Mucosa of stomach (tissue), 1 donor: ENCODE results near the gene NLK.
"Not testable (repeated sequence)": the region's sequence is repeated elsewhere in the genome, so short reads cannot be mapped to it uniquely, and the experiment has no call there.

ENCODE experiments used
- H3K27me3 ChIP-seq: one replicate; pipeline ENCODE4 v1.7.0; 2013; ENCODE audit warnings: mild to moderate bottlenecking, low read length; ENCODE audit not compliant: control insufficient read depth, insufficient read depth
- H3K36me3 ChIP-seq: one replicate; pipeline ENCODE4 v1.7.0; 2013; ENCODE audit warnings: low read length; ENCODE audit not compliant: control insufficient read depth, insufficient read depth
- H3K4me1 ChIP-seq: one replicate; pipeline ENCODE4 v1.7.0; 2013; ENCODE audit warnings: mild to moderate bottlenecking, low read length; ENCODE audit not compliant: control insufficient read depth, insufficient read depth
- H3K4me3 ChIP-seq: one replicate; pipeline ENCODE4 v1.7.0; 2013; ENCODE audit warnings: low read length
- H3K9ac ChIP-seq: one replicate; pipeline ENCODE4 v1.7.0; 2013; ENCODE audit warnings: mild to moderate bottlenecking, low read length, moderate library complexity
- H3K9me3 ChIP-seq: one replicate; pipeline ENCODE4 v1.7.0; 2013; ENCODE audit warnings: mild to moderate bottlenecking, low read length, moderate library complexity; ENCODE audit not compliant: control insufficient read depth
- donor health status: Pancreatic carcinoma.

Gene NLK

DNA sequence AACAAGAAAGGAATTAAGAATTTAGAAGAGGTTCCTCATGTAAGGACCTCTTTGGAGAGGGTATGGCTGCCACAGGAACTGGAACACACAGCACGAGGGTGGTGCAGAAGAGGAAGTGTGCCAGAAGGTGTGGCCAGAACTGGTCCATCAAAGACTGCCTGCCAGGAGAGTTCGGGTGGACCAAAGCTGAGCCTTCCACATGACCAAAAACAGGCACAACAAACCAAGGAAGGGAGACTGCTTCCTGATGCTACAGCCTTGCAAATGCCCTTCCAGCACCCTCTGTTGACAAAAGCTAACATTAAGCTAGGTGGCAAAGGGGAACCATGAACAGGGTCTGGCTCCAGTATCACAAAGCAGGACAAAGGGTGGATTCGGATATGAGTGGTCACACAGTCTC is 150.8 kb downstream of the NLK start:
- no peaks in the 10 kb centered on the region for H3K27me3 ChIP-seq
- no peak overlapping the region for H3K9ac ChIP-seq
- H3K36me3 ChIP-seq = no peaks in the 10 kb centered on the region
- H3K4me1 ChIP-seq = no peaks in the 10 kb centered on the region
- no peaks in the 10 kb centered on the region for H3K9me3 ChIP-seq
- no peak overlapping the region for H3K4me3 ChIP-seq

DNA sequence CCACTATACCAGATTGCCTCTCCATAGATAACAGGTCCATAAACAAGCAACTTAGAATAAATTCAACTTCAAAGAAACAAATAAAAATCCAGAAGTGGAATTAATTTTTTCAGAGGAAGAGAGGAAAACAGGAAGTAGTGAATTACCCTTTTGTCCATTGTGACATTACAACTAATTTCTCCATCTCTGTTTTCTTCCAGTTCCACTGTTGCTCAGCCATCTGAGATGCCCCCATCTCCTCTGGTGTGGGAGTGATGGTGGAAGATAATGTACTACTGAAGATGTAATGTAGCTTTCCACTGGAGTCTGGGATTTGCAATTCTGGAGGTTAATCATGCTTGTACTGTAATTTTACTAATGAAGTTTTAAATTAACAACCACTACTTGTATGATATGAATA is 151.9 kb downstream of the NLK start:
- Histone ChIP-seq H3K9me3 (no peaks in the 10 kb centered on the region), H3K9ac (no peak overlapping the region), H3K4me1 (no peaks in the 10 kb centered on the region), H3K36me3 (no peaks in the 10 kb centered on the region), H3K27me3 (no peaks in the 10 kb centered on the region), H3K4me3 (no peak overlapping the region)

DNA sequence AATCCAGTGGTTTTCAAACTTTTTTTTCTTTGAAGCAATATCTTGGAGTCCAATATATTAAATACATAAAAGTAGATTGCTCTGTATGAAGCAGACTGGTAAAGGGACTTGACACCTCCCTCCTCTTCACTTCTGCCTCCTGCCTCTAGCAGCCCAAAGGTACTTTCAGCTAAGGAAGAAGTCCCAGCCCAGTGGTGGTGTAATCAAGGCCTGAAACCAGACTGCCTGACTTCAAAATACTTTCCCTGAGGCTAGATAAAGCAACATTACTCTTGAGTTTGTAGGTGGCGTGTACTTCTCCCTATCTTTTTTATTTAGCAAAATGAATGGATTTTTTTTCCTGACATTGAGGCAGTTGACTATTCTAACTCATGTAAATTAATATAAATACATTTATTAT is 154.2 kb downstream of the NLK start:
- Histone ChIP-seq H3K4me1 (no peaks in the 10 kb centered on the region), H3K36me3 (no peaks in the 10 kb centered on the region)

DNA sequence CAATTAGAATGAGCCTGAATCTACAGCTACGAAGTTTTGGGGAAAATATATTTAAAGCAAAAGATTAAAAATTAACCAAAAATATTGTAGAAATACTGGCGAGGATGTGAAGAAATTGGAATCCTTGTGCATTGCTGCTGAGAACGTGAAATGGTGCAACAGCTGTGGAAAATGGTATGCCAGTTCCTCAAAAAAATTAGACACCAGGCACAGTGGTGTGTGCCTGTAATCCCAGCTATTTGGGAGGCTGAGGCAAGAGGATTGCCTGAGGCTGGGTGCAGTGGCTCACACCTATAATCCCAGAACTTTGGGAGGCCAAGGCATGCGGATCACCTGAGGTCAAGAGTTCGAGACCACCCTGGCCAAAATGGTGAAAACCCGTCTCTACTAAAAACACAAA is 156.6 kb downstream of the NLK start:
- H3K27me3 ChIP-seq = no peaks in the 10 kb centered on the region
- no peak overlapping the region for H3K9ac ChIP-seq
- no peaks in the 10 kb centered on the region for H3K4me1 ChIP-seq
- H3K36me3 ChIP-seq = no peaks in the 10 kb centered on the region
- no peak overlapping the region for H3K4me3 ChIP-seq
- H3K9me3 ChIP-seq = no peaks in the 10 kb centered on the region

More for the DNA sequence above, 154.2 kb downstream of the NLK start:
- H3K9ac ChIP-seq = no peak overlapping the region
- H3K4me3 ChIP-seq = no peak overlapping the region
- no peaks in the 10 kb centered on the region for H3K27me3 ChIP-seq
- H3K9me3 ChIP-seq = no peaks in the 10 kb centered on the region

DNA sequence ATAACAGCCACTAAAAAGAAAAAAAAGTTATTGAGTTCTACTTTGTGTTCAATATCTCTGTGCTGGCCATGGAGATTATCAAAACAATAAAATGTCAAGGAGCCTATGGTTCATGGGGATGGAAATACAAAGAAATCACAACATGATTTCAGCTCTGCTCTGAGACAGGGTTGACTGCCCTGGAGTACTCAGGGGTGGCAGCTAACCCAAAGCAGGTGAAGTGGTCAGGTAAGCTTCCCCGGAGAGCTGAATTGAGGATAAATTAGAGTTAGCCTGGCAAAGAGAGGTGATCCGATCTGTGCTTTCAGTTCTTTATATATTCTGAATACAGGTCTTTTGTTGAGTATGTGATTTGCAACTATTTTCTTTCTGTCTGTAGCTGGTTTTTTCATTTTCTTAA is 157.3 kb downstream of the NLK start:
- H3K4me3 ChIP-seq = no peak overlapping the region
- H3K27me3 ChIP-seq = no peaks in the 10 kb centered on the region
- H3K4me1 ChIP-seq = no peaks in the 10 kb centered on the region
- H3K9me3 ChIP-seq = no peaks in the 10 kb centered on the region
- no peak overlapping the region for H3K9ac ChIP-seq
- H3K36me3 ChIP-seq = no peaks in the 10 kb centered on the region

DNA sequence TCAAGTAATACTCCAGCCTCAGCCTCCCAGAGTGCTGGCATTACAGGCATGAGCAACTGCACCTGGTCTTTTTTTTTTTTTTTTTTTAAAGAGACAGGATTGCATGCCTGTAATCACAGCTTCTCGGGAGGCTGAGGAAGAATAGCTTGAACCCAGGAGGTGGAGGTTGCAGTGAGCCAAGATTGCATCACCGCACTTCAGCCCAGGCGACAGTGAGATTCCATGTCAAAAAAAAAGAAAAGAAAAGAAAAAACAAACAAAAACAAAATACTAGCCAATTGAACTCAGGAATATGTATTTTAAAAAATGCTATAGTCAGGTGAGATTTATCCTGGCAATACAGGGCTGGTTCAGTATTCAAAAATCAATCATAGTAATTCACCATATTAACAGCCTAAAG is 158.8 kb downstream of the NLK start:
- Histone ChIP-seq H3K4me3 (no peak overlapping the region), H3K9ac (no peak overlapping the region), H3K4me1 (no peaks in the 10 kb centered on the region), H3K27me3 (no peaks in the 10 kb centered on the region), H3K9me3 (no peaks in the 10 kb centered on the region), H3K36me3 (no peaks in the 10 kb centered on the region)

DNA sequence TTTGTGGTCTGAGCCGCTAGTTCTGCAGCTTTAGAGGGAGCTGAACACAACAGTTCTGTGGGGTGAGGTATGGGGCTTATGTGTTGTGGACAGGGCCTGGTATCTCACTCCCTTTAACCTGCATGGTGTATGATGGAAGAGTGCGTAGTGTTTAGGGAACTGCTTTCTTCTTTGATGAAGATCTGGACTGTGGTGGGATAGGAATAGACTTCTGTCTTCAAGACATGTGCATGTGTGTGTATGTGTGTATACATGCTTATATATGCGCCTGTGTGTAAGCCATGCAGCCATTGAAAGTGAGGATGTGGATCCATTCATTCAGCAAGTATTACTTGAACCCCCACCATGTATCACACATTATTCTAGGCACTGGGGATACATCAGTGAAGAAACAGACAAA is 161.8 kb downstream of the NLK start:
- Histone ChIP-seq H3K36me3 (no peaks in the 10 kb centered on the region), H3K4me1 (no peaks in the 10 kb centered on the region), H3K9ac (no peak overlapping the region), H3K9me3 (no peaks in the 10 kb centered on the region), H3K27me3 (no peaks in the 10 kb centered on the region), H3K4me3 (no peak overlapping the region)

DNA sequence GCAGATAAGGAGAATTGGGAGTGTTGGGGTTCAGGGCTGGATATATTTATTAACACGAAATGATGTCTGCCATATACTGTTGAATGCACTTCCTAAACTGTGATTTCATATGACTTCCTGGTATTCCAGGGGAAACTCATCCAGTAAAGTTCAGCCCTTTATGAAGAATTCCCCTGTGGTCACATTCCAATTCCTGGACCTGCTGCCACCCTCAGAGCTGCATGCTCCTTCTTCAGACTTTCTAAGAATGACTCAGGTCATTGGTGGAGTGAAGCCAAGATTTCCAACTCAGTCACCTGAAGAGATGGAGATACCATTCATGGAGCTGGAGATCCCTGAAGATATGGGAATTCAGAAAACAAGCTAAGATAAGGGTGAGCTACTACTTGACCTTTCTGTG is 162.3 kb downstream of the NLK start:
- Histone ChIP-seq H3K36me3 (no peaks in the 10 kb centered on the region), H3K9me3 (no peaks in the 10 kb centered on the region), H3K27me3 (no peaks in the 10 kb centered on the region), H3K4me3 (no peak overlapping the region), H3K9ac (no peak overlapping the region), H3K4me1 (no peaks in the 10 kb centered on the region)

DNA sequence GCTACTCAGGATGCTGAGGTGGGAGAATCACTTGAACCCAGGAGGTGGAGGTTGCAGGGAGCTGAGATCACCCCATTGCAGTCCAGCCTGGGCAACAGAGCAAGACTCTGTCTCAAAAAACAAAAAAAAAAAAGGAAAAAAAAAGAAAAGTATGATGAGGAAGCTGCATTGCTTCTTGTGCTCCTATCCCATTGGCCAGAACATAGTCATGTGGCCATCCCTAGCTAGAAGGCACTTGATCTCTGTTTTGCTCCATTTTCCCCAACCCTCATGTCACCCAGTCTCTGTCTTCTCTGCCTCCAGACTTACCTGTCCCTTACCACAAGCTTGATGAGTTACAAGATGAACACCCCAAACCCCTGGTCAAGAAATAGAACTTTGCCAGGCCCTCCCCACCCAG is 163.8 kb downstream of the NLK start:
- Histone ChIP-seq H3K4me1 (no peaks in the 10 kb centered on the region), H3K27me3 (no peaks in the 10 kb centered on the region), H3K9me3 (no peaks in the 10 kb centered on the region), H3K9ac (no peak overlapping the region), H3K36me3 (no peaks in the 10 kb centered on the region), H3K4me3 (no peak overlapping the region)

DNA sequence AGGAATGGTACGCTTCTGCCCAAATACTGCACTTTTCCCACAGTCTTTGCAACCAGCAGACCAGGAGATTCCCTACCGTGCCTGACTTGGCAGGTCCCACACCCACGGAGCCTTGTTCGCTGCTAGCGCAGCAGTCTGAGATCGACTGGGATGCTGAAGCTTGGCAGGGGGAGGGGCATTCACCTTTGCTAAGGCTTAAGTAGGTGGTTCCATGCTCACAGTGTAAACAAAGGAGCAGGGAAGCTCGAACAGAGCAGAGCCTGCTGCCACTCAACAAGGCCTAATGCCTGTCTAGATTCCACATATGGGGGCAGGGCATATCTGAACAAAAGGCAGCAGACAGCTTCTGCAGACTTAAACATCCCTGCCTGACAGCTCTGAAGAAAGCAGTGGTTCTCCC is 169.3 kb downstream of the NLK start:
- H3K36me3 ChIP-seq = no peaks in the 10 kb centered on the region
- H3K27me3 ChIP-seq = no peaks in the 10 kb centered on the region
- H3K4me3 ChIP-seq = no peak overlapping the region
- H3K4me1 ChIP-seq = no peaks in the 10 kb centered on the region
- H3K9ac ChIP-seq = no peak overlapping the region
- H3K9me3 ChIP-seq = no peaks in the 10 kb centered on the region

DNA sequence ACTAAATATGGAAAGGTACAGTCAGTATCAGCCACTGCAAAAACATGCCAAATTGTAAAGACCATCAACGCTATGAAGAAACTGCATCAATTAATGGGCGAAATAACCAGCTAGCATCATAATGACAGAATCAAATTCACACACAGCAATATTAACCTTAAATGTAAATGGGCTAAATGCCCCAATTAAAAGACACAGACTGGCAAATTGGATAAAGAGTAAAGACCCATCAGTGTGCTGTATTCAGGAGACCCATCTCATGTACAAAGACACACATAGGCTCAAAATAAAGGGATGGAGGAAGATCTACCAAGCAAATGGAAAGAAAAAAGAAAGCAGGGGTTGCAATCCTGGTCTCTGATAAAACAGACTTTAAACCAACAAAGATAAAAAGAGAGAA is 171.1 kb downstream of the NLK start:
- not testable (repeated sequence) for H3K9ac ChIP-seq, H3K27me3 ChIP-seq, H3K36me3 ChIP-seq, H3K4me1 ChIP-seq, H3K4me3 ChIP-seq, H3K9me3 ChIP-seq

DNA sequence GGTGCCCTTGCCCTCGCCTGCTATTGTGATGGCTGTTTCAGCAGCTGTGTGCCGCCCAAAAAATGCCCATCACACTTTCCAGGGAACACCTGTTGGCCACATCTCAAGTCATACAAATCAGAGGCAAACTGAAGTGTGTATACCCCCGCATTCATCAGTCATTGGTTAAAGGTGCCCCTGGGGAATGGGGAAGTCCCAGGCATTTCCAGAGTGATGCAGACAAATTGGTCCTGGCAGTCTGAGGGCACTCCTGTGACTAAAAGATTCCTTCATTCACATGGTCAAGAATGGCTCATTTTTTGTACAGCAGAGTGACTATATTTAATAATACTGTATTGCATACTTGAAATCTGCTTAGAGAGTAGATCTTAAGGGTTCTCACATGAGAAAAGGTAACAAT is 173.6 kb downstream of the NLK start:
- H3K4me1 ChIP-seq = no peaks in the 10 kb centered on the region
- no peaks in the 10 kb centered on the region for H3K9me3 ChIP-seq
- H3K36me3 ChIP-seq = no peaks in the 10 kb centered on the region
- no peak overlapping the region for H3K9ac ChIP-seq
- no peak overlapping the region for H3K4me3 ChIP-seq
- no peaks in the 10 kb centered on the region for H3K27me3 ChIP-seq

DNA sequence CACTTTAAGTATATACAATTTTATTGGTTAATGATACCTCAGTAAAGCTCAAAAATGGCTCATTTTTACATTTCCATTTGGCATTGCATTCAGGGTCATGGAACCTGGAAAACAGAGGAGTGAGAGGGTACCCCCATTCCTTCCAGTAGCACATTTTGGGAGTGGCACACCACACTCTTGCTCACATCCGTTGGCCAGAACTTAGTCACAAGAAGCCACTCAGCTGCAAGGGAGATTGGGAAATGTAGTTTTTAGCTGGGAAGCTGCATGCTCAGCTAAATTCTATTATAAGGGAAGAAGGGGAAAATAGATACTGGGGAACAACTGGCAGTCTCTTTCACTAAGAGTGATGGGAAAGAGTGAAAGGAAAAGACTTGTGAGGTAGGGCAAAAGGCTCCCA is 174.1 kb downstream of the NLK start:
- Histone ChIP-seq H3K4me1 (no peaks in the 10 kb centered on the region), H3K9me3 (no peaks in the 10 kb centered on the region), H3K4me3 (no peak overlapping the region)

More for the DNA sequence above, 174.1 kb downstream of the NLK start:
- Histone ChIP-seq H3K36me3 (no peaks in the 10 kb centered on the region), H3K27me3 (no peaks in the 10 kb centered on the region), H3K9ac (no peak overlapping the region)
